KMS-11 (cell line): ENCODE data around the gene PIGU.
"Not testable (repeated sequence)": the region's sequence is repeated elsewhere in the genome, so short reads cannot be mapped to it uniquely, and the experiment has no call there.

Source experiments
- H2AFZ ChIP-seq: fragments of 200-600 bp; sonication (generic); 2 replicates; pipeline ENCODE4 v1.6.1; 2016; ENCODE audit warnings: antibody characterized with exemption, mixed run types, low read depth
- H3K27ac ChIP-seq: fragments of 200-600 bp; sonication (generic); 2 replicates; pipeline ENCODE4 v1.6.1; 2016; ENCODE audit warnings: mild to moderate bottlenecking, mixed run types
- H3K27me3 ChIP-seq: fragments of 200-600 bp; sonication (generic); 2 replicates; pipeline ENCODE4 v1.6.1; 2017; ENCODE audit warnings: mild to moderate bottlenecking, low read depth, mixed run types, moderate library complexity; ENCODE audit not compliant: insufficient read depth
- H3K36me3 ChIP-seq: fragments of 200-600 bp; sonication (generic); 2 replicates; pipeline ENCODE4 v1.6.1; 2017; ENCODE audit warnings: mild to moderate bottlenecking, mixed run types; ENCODE audit not compliant: insufficient read depth
- H3K4me1 ChIP-seq: fragments of 200-600 bp; sonication (generic); 2 replicates; pipeline ENCODE4 v1.6.1; 2016; ENCODE audit warnings: mild to moderate bottlenecking, low read depth, mixed run types; ENCODE audit not compliant: poor library complexity, severe bottlenecking
- H3K4me2 ChIP-seq: fragments of 200-600 bp; sonication (generic); 2 replicates; pipeline ENCODE4 v1.7.0; 2016; ENCODE audit warnings: mild to moderate bottlenecking, mixed run types
- H3K4me3 ChIP-seq: fragments of 200-600 bp; sonication (generic); IDR thresholded peaks from 2 replicates; pipeline ENCODE4 v1.6.1; 2017; ENCODE audit warnings: low read depth, low read length, mixed read lengths; ENCODE audit not compliant: insufficient read depth
- H3K79me2 ChIP-seq: fragments of 200-600 bp; sonication (generic); 2 replicates; pipeline ENCODE4 v1.6.1; 2016; ENCODE audit warnings: low read depth, mixed run types; ENCODE audit not compliant: insufficient read depth
- H3K9ac ChIP-seq: fragments of 200-600 bp; sonication (generic); 2 replicates; pipeline ENCODE4 v1.6.1; 2016; ENCODE audit warnings: mild to moderate bottlenecking, mixed run types
- H4K20me1 ChIP-seq: fragments of 200-600 bp; sonication (generic); 2 replicates; pipeline ENCODE4 v1.6.1; 2016; ENCODE audit warnings: mild to moderate bottlenecking, mixed run types; ENCODE audit not compliant: insufficient read depth
- CTCF ChIP-seq: fragments of 200-600 bp; sonication (generic); conservative IDR thresholded peaks from 2 replicates; pipeline ENCODE4 v1.6.1; 2017; ENCODE audit warnings: low read depth, mild to moderate bottlenecking, antibody characterized with exemption, low read length, moderate library complexity, mixed read lengths

The PIGU gene

GRCh38 chr20:34676642-34677373 lies at the start of gene PIGU:
Gene PIGU (minus strand): TSS chr20:34677092. CDS start chr20:34677085, 7 bp downstream.
- Histone ChIP-seq H3K4me1 (peaks cover 29% of the 10 kb centered on the region), H3K9ac (peak within 1 kb of the TSS; percentile 89), H3K79me2 (peaks cover 37% of the 10 kb centered on the region; the same call in 1 of the 2 replicates), H3K27ac (peak within 1 kb of the TSS; percentile 77), H3K36me3 (no peaks in the 10 kb centered on the region), H3K27me3 (no peaks in the 10 kb centered on the region), H2AFZ (peak within 1 kb of the TSS; percentile 82), H3K4me2 (peak within 1 kb of the TSS; percentile 96), H4K20me1 (no peaks in the 10 kb centered on the region), H3K4me3 (no peak within 1 kb of the TSS)
- peak; percentile 24; the same call in 1 of the 2 replicates for TF ChIP-seq CTCF

- no peak for TF ChIP-seq CTCF
- Histone ChIP-seq H3K4me2 (no peak overlapping the region), H4K20me1 (no peaks in the 10 kb centered on the region), H3K4me3 (no peak overlapping the region), H3K4me1 (peaks cover 33% of the 10 kb centered on the region), H2AFZ (no peak overlapping the region), H3K79me2 (no peaks in the 10 kb centered on the region), H3K9ac (no peak overlapping the region), H3K27me3 (no peaks in the 10 kb centered on the region), H3K27ac (no peak overlapping the region), H3K36me3 (no peaks in the 10 kb centered on the region)
Observed at GRCh38 chr20:34724172-34724571, 47.3 kb upstream of the PIGU start.

- not testable (repeated sequence) for H3K4me2 ChIP-seq, H3K4me3 ChIP-seq, H4K20me1 ChIP-seq, H3K9ac ChIP-seq, H3K36me3 ChIP-seq, H2AFZ ChIP-seq, H3K79me2 ChIP-seq, H3K27ac ChIP-seq, H3K27me3 ChIP-seq
- H3K4me1 ChIP-seq, result peaks cover 45% of the 10 kb centered on the region
Observed at GRCh38 chr20:34722560-34722959, 45.7 kb upstream of the PIGU start.

GRCh38 chr20:34720266-34720665 lies 43.4 kb upstream of the PIGU start:
- Histone ChIP-seq H3K27me3 (no peaks in the 10 kb centered on the region), H4K20me1 (no peaks in the 10 kb centered on the region), H3K9ac (peak overlapping the region; percentile 28; the same call in 1 of the 2 replicates), H3K4me2 (peak overlapping the region; percentile 86), H2AFZ (no peak overlapping the region), H3K4me1 (peaks cover 45% of the 10 kb centered on the region), H3K27ac (peak overlapping the region; percentile 64), H3K36me3 (no peaks in the 10 kb centered on the region), H3K79me2 (no peaks in the 10 kb centered on the region), H3K4me3 (no peak overlapping the region)
- TF ChIP-seq CTCF, result no peak

GRCh38 chr20:34719242-34720017 lies 42.5 kb upstream of the PIGU start:
- H3K79me2 ChIP-seq, H3K4me3 ChIP-seq, H4K20me1 ChIP-seq, H3K36me3 ChIP-seq, H2AFZ ChIP-seq, H3K27me3 ChIP-seq: not testable (repeated sequence)
- peak overlapping the region; percentile 64 for H3K27ac ChIP-seq
- peak overlapping the region; percentile 86 for H3K4me2 ChIP-seq
- H3K4me1 ChIP-seq, result peaks cover 45% of the 10 kb centered on the region
- H3K9ac ChIP-seq, result peak overlapping the region; percentile 28; the same call in 1 of the 2 replicates
